T-helper 1 cell treated with Interleukin-12 subunit alpha and Interleukin-12 subunit beta and Interleukin-4 antibody, amounts not matched to agents 30 μg/mL and 1 μg/mL, for 36 hours (primary cell): Measurements from ENCODE around the gene HOXB6.

Source experiments
- H3K27ac Mint-ChIP-seq: one replicate; pipeline ENCODE4 v1.8.0; 2021; ENCODE audit warnings: mild to moderate bottlenecking, mixed read lengths
- H3K27me3 Mint-ChIP-seq: one replicate; pipeline ENCODE4 v1.8.0; 2021; ENCODE audit warnings: low read depth, mixed read lengths
- H3K36me3 Mint-ChIP-seq: one replicate; pipeline ENCODE4 v1.8.0; 2021; ENCODE audit warnings: low read depth, mixed read lengths
- H3K4me1 Mint-ChIP-seq: one replicate; pipeline ENCODE4 v1.8.0; 2021; ENCODE audit warnings: low read depth, mixed read lengths
- H3K4me3 Mint-ChIP-seq: one replicate; pipeline ENCODE4 v1.8.0; 2021; ENCODE audit warnings: mild to moderate bottlenecking, moderate library complexity, mixed read lengths
- H3K9me3 Mint-ChIP-seq: one replicate; pipeline ENCODE4 v1.8.0; 2021; ENCODE audit warnings: mixed read lengths

The HOXB6 gene

DNA sequence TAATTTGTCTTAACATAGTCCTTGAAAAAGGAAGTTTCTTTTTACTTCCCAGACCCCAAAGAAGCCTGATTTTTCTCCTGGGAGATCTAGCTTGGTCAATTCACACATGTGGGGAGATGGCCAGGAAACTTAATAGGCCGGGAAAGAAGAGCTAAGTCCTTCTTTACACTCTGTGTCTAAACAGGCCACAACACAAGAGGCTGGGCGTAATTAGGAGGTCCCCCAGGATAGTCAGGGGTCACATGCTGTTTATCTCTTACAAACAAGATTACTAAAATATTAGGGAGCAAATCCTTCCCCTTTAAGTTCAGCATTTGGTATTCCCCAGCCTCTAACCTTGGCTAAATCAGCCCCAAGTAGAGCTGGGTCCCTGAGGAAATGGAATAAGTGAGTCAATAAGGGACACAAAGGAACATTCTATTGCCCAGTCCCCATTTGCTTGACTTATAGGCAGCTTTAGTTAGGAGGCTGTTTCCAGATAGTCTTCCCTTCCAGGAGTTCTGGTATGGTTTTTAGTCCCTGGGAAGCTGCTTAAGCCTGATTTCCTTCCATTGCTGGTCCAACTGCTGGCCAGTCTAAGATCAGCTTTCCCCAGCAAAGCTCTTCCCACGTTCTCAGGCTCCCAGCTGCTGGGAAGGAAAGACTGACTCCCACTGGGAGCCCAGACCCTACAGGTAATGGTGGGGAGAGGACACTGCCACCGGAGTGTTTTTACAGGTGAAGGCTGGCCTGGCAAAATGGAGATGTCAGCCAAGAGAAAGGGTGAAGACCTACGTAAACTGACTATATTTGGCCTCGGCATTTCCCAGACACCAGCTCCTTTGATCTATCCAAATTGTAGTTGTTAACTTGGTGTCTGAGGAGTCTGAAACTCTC, 35.4 kb upstream of the HOXB6 start:
- H3K4me3 Mint-ChIP-seq: no peak overlapping the region
- H3K4me1 Mint-ChIP-seq: peaks cover 7% of the 10 kb centered on the region
- H3K27ac Mint-ChIP-seq: no peak overlapping the region
- H3K27me3 Mint-ChIP-seq: peaks cover 99% of the 10 kb centered on the region
- no peaks in the 10 kb centered on the region for H3K36me3 Mint-ChIP-seq
- H3K9me3 Mint-ChIP-seq: no peaks in the 10 kb centered on the region

GRCh38 chr17:48639136-48639535, 34.4 kb upstream of the HOXB6 start:
- H3K4me1 Mint-ChIP-seq: peaks cover 7% of the 10 kb centered on the region
- no peak overlapping the region for H3K27ac Mint-ChIP-seq
- no peaks in the 10 kb centered on the region for H3K9me3 Mint-ChIP-seq
- H3K4me3 Mint-ChIP-seq: no peak overlapping the region
- no peaks in the 10 kb centered on the region for H3K36me3 Mint-ChIP-seq
- H3K27me3 Mint-ChIP-seq: peaks cover 99% of the 10 kb centered on the region

- Mint-ChIP-seq H3K9me3 (no peaks in the 10 kb centered on the region), H3K27ac (no peak overlapping the region), H3K4me3 (no peak overlapping the region), H3K4me1 (peaks cover 11% of the 10 kb centered on the region), H3K36me3 (peaks cover 3% of the 10 kb centered on the region), H3K27me3 (peaks cover 98% of the 10 kb centered on the region)
Measured at GRCh38 chr17:48637323-48638260, 32.8 kb upstream of the HOXB6 start.

GRCh38 chr17:48636177-48637018, 31.6 kb upstream of the HOXB6 start:
- Mint-ChIP-seq H3K27me3 (peaks cover 98% of the 10 kb centered on the region), H3K9me3 (no peaks in the 10 kb centered on the region), H3K27ac (no peak overlapping the region), H3K4me1 (peaks cover 10% of the 10 kb centered on the region), H3K36me3 (peaks cover 3% of the 10 kb centered on the region), H3K4me3 (no peak overlapping the region)

GRCh38 chr17:48634493-48635208, 29.9 kb upstream of the HOXB6 start:
- no peaks in the 10 kb centered on the region for H3K9me3 Mint-ChIP-seq
- peaks cover 9% of the 10 kb centered on the region for H3K4me1 Mint-ChIP-seq
- peaks cover 3% of the 10 kb centered on the region for H3K36me3 Mint-ChIP-seq
- peaks cover 99% of the 10 kb centered on the region for H3K27me3 Mint-ChIP-seq
- no peak overlapping the region for H3K27ac Mint-ChIP-seq
- H3K4me3 Mint-ChIP-seq: peak overlapping the region; percentile 22

GRCh38 chr17:48633266-48633677, 28.5 kb upstream of the HOXB6 start:
- Mint-ChIP-seq H3K9me3 (no peaks in the 10 kb centered on the region), H3K27ac (no peak overlapping the region), H3K4me3 (peak overlapping the region; percentile 24), H3K27me3 (peaks cover 99% of the 10 kb centered on the region), H3K36me3 (peaks cover 3% of the 10 kb centered on the region), H3K4me1 (peaks cover 9% of the 10 kb centered on the region)

- H3K4me1 Mint-ChIP-seq: peaks cover 9% of the 10 kb centered on the region
- peak overlapping the region; percentile 8 for H3K4me3 Mint-ChIP-seq
- peaks cover 99% of the 10 kb centered on the region for H3K27me3 Mint-ChIP-seq
- H3K9me3 Mint-ChIP-seq: no peaks in the 10 kb centered on the region
- H3K36me3 Mint-ChIP-seq: peaks cover 3% of the 10 kb centered on the region
- peak overlapping the region; percentile 53 for H3K27ac Mint-ChIP-seq
Measured at GRCh38 chr17:48632579-48633265, 27.9 kb upstream of the HOXB6 start.

DNA sequence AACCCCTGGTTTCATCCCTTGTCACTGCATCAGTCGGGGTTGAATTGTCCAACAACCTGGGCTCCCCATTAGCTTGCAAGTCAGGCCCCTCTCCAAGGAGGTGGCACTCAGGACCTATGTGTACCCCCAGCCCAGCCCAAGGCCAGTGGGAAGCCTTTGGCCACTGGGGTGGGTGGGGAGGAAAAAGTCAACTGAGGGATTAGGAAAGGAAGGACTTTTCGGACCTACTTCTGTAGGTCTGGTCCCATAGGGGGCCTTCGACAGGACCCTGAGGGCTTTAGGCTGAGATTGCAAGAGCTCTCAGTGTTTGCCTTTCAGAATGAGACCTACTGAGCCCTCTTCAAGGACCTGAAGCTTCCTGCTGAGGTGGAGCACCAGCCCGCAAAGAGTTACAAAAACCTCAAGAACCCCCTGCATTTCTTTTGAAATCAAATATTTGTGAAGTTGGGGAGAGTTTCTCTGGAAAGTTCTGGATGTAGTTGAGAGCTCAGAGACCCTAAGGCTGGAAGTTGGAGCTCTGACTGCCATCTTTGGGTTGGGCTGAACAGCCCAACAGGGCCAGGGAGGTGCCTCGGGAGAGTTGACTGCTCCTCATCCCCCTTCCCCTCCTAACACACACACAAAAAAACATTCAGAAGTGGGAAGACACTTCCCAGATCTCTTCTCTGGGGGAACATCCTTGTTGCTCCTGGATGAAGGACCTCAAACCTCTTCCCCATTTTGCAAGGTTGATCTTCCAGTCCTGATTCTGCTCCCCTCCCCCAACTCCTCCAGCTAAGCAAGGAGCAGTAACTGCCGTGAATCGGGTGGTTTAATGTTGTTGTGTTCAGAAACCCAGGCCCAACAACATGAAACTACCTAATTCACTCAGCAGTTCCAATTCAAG, 27.1 kb upstream of the HOXB6 start:
- H3K36me3 Mint-ChIP-seq: peaks cover 3% of the 10 kb centered on the region
- no peaks in the 10 kb centered on the region for H3K9me3 Mint-ChIP-seq
- peaks cover 98% of the 10 kb centered on the region for H3K27me3 Mint-ChIP-seq
- H3K4me3 Mint-ChIP-seq: no peak overlapping the region
- peaks cover 10% of the 10 kb centered on the region for H3K4me1 Mint-ChIP-seq
- H3K27ac Mint-ChIP-seq: no peak overlapping the region

DNA sequence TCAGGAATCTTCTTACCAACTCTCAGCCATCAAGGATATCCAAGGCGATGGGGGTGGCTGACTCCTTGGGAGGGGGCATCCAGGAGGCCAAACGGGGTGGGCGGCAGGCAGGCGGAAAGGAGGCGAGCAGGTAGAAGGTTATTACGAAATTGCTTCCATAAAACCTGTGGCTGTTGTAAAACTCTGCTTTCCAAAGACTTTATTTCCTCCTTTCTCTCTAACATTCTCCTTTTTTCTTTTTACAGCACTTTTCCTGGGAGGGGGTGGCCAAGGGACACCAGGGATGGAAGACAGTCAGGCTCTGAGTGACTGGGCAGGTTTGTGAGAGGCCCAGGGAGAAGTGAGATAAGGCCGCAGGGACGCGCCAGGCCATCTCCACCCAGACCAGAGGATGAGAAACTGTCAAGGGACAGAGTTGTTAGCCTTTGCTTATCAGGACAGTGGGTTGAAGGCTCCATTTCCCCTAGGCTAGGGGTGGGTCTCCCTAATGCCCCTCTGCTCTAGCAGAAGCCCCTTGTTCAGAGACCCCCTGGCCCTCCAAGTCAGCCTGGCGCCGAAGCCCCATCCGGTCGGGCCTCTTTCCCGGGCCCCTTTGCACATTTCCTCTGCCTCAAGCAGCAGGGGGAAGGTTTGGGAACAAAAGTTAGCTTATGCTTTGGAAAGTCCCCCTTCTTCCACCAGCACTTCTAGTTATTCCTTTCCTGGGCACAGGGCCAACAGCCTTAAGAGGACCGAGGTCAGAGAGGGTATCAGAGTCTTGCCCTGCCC, 26.3 kb upstream of the HOXB6 start:
- no peaks in the 10 kb centered on the region for H3K9me3 Mint-ChIP-seq
- peaks cover 11% of the 10 kb centered on the region for H3K4me1 Mint-ChIP-seq
- peaks cover 3% of the 10 kb centered on the region for H3K36me3 Mint-ChIP-seq
- no peak overlapping the region for H3K4me3 Mint-ChIP-seq
- peaks cover 98% of the 10 kb centered on the region for H3K27me3 Mint-ChIP-seq
- no peak overlapping the region for H3K27ac Mint-ChIP-seq

DNA sequence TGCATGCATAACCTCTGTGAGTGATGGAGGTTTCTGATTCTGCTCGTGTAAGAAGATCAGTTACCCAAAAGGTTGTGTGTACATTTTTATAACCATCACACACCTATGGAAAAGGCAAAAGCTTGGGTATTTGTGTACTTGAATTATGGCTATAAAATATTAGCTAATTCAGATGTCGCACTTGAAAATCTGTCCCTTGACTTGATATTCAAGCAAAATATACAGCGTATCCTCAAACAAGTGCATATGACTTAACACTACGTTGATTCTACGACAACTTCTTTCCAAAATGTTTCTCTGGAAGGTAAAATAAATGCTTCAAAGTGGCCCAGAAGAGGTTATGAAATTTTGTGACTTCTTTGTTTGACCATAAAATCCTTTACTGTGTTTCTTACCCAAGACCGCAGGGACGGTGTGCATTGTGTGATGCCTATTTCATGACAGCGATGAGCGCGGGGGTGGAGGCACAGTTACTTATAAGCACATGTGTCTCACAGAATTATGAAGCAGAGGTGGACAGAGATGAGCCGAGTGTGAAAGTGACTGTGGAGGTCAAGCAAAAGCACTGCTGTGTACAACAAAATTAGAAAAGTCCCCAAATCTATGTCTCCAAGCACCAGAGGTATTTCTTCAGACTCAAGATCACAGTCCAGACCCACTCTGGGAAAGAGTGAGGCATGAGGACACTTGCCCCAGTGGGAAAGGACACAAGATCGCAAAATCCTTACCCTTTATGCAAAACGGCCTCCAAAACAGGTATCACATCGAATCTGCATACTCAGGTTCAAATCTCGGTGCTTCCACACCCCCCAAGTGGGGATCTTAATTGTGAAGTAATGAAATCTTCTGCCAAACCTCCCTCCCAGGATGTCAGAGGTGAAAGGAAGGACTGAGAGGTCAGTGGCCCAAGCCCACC, 25.5 kb upstream of the HOXB6 start:
- Mint-ChIP-seq H3K9me3 (no peaks in the 10 kb centered on the region), H3K27ac (no peak overlapping the region), H3K27me3 (peaks cover 98% of the 10 kb centered on the region), H3K4me1 (peaks cover 14% of the 10 kb centered on the region), H3K4me3 (no peak overlapping the region), H3K36me3 (peaks cover 3% of the 10 kb centered on the region)

- H3K4me1 Mint-ChIP-seq: peaks cover 14% of the 10 kb centered on the region
- H3K36me3 Mint-ChIP-seq: peaks cover 3% of the 10 kb centered on the region
- no peak overlapping the region for H3K4me3 Mint-ChIP-seq
- H3K9me3 Mint-ChIP-seq: no peaks in the 10 kb centered on the region
- H3K27me3 Mint-ChIP-seq: peaks cover 96% of the 10 kb centered on the region
- no peak overlapping the region for H3K27ac Mint-ChIP-seq
Measured at GRCh38 chr17:48629411-48629759, 24.6 kb upstream of the HOXB6 start.
